PFSK-1 (cell line): Measurements from ENCODE around the gene ENPP6.

Experiments used
- FOXP2 ChIP-seq: optimal IDR thresholded peaks from 2 replicates; pipeline ENCODE3; 2011; ENCODE audit warnings: borderline replicate concordance, control low read depth, inconsistent platforms; ENCODE audit not compliant: insufficient read depth; ENCODE audit errors: extremely low read length, extremely low read depth
- POLR2AphosphoS5 ChIP-seq: IDR thresholded peaks from 2 replicates; pipeline ENCODE4 v1.6.1; 2012; ENCODE audit warnings: low read depth, mild to moderate bottlenecking, control low read depth, low read length, moderate library complexity
- SIN3A ChIP-seq: IDR thresholded peaks from 2 replicates; pipeline ENCODE4 v1.6.1; 2012; ENCODE audit warnings: mild to moderate bottlenecking, low read length, moderate library complexity, borderline replicate concordance; ENCODE audit not compliant: insufficient read depth
- TAF1 ChIP-seq: IDR thresholded peaks from 2 replicates; pipeline ENCODE4 v1.6.1; 2012; ENCODE audit warnings: low read length, control low read depth, borderline replicate concordance; ENCODE audit not compliant: insufficient read depth
- TF ChIP-seq, protein P1 (sequence below), 2 experiments: IDR thresholded peaks; 2 replicates each; pipeline versions ENCODE4 v1.6.1 to v1.8.0; 2011 to 2012; ENCODE audit warnings: low read depth in 2 of 2, low read length in 2 of 2, control low read depth in 1 of 2, inconsistent platforms in 1 of 2, mild to moderate bottlenecking in 1 of 2, moderate library complexity in 1 of 2; ENCODE audit not compliant: insufficient read depth in 1 of 2

The ENPP6 gene

DNA sequence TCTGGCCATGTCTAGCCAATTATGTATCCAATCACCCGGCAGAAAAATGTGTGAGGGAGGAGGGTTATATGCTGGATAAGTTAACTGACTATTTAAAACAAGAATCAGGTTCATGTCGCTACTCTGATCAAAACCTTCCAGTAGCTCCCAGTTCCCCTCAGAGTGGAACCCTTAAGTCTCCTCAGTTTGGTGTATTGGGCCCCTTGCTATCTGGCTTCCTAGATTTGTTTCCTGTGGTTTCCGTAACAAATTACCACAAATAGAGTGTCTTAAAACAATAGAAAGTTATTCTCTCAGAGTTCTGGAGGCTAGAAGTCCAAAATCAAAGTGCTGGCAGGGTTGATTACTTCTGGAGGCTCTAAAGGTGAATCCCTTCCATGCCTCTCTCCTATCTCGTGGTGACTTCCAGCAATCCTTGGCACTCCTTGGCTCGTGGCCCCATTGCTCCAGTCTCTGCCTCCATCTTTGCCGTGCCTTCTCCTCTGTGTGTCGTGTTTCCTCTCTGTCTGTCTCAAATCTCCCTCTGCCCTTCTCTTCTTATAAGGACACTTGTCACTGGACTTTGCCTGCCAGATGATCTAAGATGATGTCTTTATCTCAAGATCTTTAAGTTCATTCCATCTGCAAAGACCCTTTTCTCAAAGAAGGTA, 10.5 kb upstream of the ENPP6 start:
- TF ChIP-seq POLR2AphosphoS5: no peak
- TF ChIP-seq, protein P1, sequence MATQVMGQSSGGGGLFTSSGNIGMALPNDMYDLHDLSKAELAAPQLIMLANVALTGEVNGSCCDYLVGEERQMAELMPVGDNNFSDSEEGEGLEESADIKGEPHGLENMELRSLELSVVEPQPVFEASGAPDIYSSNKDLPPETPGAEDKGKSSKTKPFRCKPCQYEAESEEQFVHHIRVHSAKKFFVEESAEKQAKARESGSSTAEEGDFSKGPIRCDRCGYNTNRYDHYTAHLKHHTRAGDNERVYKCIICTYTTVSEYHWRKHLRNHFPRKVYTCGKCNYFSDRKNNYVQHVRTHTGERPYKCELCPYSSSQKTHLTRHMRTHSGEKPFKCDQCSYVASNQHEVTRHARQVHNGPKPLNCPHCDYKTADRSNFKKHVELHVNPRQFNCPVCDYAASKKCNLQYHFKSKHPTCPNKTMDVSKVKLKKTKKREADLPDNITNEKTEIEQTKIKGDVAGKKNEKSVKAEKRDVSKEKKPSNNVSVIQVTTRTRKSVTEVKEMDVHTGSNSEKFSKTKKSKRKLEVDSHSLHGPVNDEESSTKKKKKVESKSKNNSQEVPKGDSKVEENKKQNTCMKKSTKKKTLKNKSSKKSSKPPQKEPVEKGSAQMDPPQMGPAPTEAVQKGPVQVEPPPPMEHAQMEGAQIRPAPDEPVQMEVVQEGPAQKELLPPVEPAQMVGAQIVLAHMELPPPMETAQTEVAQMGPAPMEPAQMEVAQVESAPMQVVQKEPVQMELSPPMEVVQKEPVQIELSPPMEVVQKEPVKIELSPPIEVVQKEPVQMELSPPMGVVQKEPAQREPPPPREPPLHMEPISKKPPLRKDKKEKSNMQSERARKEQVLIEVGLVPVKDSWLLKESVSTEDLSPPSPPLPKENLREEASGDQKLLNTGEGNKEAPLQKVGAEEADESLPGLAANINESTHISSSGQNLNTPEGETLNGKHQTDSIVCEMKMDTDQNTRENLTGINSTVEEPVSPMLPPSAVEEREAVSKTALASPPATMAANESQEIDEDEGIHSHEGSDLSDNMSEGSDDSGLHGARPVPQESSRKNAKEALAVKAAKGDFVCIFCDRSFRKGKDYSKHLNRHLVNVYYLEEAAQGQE (IDR thresholded peaks at IDR 0.05; ENCODE audit: insufficient read depth in 1 of 2, low read depth in 2 of 2, low read length in 2 of 2): no peak
- no peak for TF ChIP-seq TAF1
- TF ChIP-seq FOXP2: no peak
- no peak for TF ChIP-seq SIN3A

DNA sequence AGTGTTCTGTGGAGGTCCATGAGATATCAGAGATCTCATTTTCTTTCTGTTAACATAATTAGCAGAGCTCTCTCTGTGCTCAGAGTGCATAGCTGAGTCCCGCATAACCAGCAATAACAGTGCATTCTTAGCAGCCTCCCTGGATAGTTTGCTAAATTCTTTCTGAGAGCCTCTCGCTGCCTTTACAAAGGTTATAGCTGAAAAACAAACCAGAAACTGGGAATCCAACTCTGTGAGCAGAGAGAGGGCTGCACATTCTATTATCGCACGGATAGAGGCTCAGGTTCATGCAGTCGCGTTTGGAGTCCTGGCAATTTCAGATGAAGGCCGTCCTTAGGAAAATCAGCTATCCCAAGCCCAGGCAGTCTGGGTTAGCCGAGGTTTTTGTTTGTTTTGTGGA, 1.2 kb downstream of the ENPP6 start:
- no peak for TF ChIP-seq POLR2AphosphoS5
- no peak for TF ChIP-seq FOXP2
- no peak for TF ChIP-seq SIN3A
- TF ChIP-seq, protein P1 (IDR thresholded peaks at IDR 0.05; ENCODE audit: insufficient read depth in 1 of 2, low read depth in 2 of 2, low read length in 2 of 2): no peak
- no peak for TF ChIP-seq TAF1

DNA sequence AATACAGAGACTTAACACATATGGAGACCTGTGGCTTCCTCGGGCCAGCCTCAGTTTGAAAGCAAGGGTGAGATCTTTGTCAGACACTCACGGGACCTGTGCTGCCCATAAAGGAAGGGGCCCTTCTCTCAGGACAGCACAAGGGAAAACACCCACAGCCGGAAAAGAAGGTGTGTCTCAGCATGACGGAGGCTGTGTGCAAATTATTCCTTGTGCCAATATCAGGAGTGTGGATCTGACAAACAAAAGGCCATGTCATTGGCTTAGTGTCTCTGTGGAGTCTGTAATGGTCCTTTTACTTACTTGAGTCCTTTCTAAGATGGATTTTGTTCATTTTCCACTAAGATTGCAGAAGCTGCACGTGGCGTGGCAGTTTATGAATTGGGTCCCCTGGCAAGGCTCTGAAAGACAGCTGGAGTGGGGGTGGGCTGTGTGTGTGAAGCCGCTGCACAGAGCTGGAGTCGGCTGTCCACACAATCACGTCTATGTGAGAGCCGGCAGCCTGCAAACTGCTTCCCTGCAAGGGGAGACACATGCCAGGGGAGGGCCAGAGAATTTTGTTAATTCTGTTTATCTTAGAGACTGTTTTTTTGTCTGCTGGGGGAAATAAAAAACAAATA, 1.9 kb downstream of the ENPP6 start:
- TF ChIP-seq, protein P1 (IDR thresholded peaks at IDR 0.05; ENCODE audit: insufficient read depth in 1 of 2, low read depth in 2 of 2, low read length in 2 of 2): no peak
- TF ChIP-seq SIN3A (no peak), FOXP2 (no peak), TAF1 (no peak), POLR2AphosphoS5 (no peak)

DNA sequence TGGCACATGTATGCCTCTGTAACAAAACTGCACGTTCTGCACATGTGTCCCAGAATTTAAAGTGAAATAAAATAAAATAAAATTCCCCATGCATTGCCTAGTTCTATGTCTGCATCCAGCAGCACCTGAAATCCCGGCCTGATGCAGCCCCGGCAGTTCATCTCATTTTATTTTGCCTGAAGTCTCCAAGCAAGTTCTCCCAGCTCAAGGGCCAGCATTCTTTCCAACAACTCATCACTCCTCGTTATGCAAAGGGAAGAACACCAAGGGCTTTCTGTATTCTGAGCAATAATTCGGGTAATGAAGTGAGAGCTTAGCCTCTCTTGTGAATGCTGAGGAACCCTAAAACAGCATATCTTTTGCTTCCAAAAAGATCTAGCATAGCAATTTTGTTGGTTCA, 2.7 kb downstream of the ENPP6 start:
- no peak for TF ChIP-seq POLR2AphosphoS5
- TF ChIP-seq, protein P1 (IDR thresholded peaks at IDR 0.05; ENCODE audit: insufficient read depth in 1 of 2, low read depth in 2 of 2, low read length in 2 of 2): no peak
- no peak for TF ChIP-seq SIN3A
- no peak for TF ChIP-seq TAF1
- no peak for TF ChIP-seq FOXP2
